Activated naive CD4-positive, alpha-beta T cell treated with anti-CD3 and anti-CD28 coated beads, Interleukin-2, amount 50 U/mL, for 24 hours (primary cell): ENCODE measurements around the gene NFE2L3.
A peak's percentile ranks its signal among the peaks of the same experiment; 100 is the strongest.
"Not testable (repeated sequence)": the region's sequence is repeated elsewhere in the genome, so short reads cannot be mapped to it uniquely, and the experiment has no call there.

Experiments used
- H3K27ac Mint-ChIP-seq: one replicate; pipeline ENCODE4 v1.8.0; 2021; ENCODE audit warnings: mild to moderate bottlenecking, mixed read lengths
- H3K27me3 Mint-ChIP-seq: one replicate; pipeline ENCODE4 v1.8.0; 2021; ENCODE audit warnings: mixed read lengths
- H3K36me3 Mint-ChIP-seq: one replicate; pipeline ENCODE4 v1.8.0; 2021; ENCODE audit warnings: mixed read lengths
- H3K4me1 Mint-ChIP-seq: one replicate; pipeline ENCODE4 v1.8.0; 2021; ENCODE audit warnings: mixed read lengths
- H3K4me3 Mint-ChIP-seq: one replicate; pipeline ENCODE4 v1.8.0; 2021; ENCODE audit warnings: mild to moderate bottlenecking, mixed read lengths
- H3K9me3 Mint-ChIP-seq: one replicate; pipeline ENCODE4 v1.8.0; 2021; ENCODE audit warnings: mixed read lengths

Gene NFE2L3

DNA sequence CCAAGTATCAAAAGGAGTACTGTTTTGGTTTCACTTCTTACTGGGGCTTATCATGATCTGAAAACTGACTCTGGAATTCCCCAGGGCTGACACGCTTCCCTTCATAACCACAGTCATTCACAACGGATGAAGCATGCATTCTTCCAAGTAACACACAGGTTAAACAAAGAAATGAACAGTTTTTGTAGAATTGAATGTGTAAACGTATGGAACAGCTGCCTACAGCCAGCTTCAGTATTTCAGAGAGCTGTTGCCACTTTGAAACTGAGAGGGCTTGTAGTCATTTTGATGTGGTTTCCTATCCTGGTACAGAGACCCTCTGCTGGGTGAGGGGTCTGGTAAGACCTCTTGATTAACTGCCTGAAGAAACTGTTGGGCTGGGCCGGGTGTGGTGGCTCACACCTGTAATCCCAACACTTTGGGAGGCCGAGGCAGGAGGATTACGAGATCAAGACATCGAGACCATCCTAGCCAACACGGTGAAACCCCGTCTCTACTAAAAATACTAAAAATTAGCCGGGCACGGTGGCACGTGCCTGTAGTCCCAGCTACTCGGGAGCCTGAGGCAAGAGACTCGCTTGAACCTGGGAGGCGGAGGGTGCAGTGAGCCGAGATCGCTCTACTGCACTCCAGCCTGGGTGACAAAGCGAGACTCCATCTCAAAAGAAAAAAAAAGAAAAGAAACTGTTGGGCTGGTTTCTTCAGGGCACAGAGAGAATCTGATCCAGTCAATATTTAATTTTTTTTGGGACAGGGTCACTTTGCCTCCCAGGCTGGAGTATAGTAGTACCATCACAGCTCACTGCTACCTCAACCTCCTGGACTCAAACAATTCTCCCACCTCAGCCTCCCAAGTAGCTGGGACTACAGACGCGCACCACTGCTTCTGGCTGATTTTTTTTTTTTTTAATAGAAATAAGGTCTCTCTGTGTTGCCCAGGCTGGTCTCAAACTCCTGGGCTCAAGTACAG, 4.7 kb downstream of the NFE2L3 start:
- no peaks in the 10 kb centered on the region for H3K9me3 Mint-ChIP-seq
- H3K4me3 Mint-ChIP-seq = peak overlapping the region; percentile 76
- peaks cover 74% of the 10 kb centered on the region for H3K4me1 Mint-ChIP-seq
- H3K27ac Mint-ChIP-seq = peak overlapping the region; percentile 90
- peaks cover 5% of the 10 kb centered on the region for H3K36me3 Mint-ChIP-seq
- H3K27me3 Mint-ChIP-seq = no peaks in the 10 kb centered on the region

DNA sequence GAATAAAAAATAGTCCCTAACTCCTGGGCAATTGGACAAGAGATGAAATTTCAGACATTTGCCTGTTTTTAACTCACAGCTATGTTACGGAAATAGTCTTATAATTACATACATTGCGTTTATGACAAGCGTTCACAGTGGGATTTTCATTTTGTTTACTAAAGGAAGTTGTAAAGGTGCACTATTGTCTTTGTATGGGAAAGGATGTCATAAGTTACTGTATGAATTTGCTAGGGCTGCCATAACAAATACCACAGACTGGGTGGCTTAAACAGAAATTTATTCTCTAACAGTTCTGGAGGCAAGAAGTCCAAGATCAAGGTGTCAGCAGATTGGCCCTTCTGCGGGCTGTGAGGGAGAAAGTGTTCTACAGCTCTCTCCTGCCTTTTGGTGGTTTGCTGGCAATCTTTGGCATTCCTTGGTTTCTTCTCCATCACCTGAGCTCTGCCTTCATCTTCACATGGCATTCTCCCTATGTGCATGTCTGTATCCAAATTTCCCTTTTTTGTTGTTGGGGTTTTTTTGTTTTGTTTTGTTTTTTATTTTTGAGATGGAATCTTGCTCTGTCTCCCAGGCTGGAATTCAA, 5.6 kb downstream of the NFE2L3 start:
- no peaks in the 10 kb centered on the region for H3K27me3 Mint-ChIP-seq
- no peaks in the 10 kb centered on the region for H3K9me3 Mint-ChIP-seq
- H3K4me1 Mint-ChIP-seq = peaks cover 79% of the 10 kb centered on the region
- peak overlapping the region; percentile 76 for H3K4me3 Mint-ChIP-seq
- H3K36me3 Mint-ChIP-seq = peaks cover 5% of the 10 kb centered on the region
- peak overlapping the region; percentile 72 for H3K27ac Mint-ChIP-seq

DNA sequence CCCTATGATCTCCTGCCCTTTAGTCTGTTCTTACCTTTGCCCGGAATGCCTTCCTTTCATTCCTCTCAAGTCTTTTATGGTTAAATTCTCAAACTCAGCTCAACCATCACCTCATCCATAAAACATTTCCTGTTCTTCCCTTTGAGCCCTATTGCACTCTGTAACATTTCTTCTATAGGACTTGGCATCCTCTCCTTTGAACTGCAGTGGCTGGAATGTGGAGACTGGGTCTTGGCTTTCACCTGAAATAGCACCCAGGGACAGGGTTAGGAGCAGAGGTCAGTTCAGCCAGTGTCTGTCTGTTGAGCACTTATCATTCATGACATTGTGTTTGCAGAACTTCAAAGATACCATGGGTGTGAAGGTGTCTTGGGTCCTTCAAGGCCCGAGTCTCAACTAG, 7.2 kb downstream of the NFE2L3 start:
- Mint-ChIP-seq H3K4me3 (peak overlapping the region; percentile 8), H3K4me1 (peaks cover 73% of the 10 kb centered on the region), H3K27ac (peak overlapping the region; percentile 60), H3K27me3 (no peaks in the 10 kb centered on the region), H3K36me3 (peaks cover 5% of the 10 kb centered on the region), H3K9me3 (no peaks in the 10 kb centered on the region)

DNA sequence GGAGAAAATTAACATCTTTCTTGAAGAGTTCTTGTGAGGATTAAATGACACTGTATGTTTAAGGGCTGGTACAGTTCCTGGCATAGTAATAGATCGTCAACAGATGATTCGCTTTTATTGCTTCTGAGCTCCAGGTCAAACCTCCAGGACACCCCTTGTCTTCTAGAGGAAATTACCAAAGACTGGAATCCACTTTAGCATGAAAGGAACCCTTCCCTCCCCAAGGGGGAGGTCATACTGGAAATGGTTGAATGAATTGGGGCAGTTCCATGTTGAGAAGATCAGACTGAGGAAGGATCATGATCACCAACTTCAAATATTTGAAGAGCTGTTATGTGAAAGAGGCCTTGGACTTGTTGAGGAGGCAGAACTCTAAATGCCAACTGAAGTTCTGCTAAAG, 8.9 kb downstream of the NFE2L3 start:
- Mint-ChIP-seq H3K27ac (no peak overlapping the region), H3K27me3 (no peaks in the 10 kb centered on the region), H3K4me1 (peaks cover 56% of the 10 kb centered on the region), H3K36me3 (peaks cover 7% of the 10 kb centered on the region), H3K4me3 (no peak overlapping the region), H3K9me3 (no peaks in the 10 kb centered on the region)

DNA sequence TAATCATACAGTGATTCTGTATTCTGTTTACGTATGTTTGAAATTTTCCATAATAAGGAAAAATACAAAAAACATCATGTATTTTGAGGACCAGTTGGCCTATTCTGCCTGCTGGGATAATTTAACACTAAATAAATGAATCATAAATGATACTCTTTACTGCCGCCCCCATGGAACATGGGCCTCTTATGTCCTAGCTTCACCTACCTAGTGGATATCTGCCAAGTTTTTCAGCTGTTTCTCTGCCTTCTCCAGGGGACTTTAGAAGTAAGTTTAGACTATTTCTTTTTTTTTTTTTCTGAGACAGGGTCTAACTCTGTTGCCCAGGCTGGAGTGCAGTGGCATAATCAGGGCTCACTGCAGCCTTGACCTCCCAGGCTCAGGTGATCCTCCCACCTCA, 10.4 kb downstream of the NFE2L3 start:
- peaks cover 7% of the 10 kb centered on the region for H3K36me3 Mint-ChIP-seq
- no peaks in the 10 kb centered on the region for H3K9me3 Mint-ChIP-seq
- peaks cover 53% of the 10 kb centered on the region for H3K4me1 Mint-ChIP-seq
- no peak overlapping the region for H3K4me3 Mint-ChIP-seq
- H3K27me3 Mint-ChIP-seq = no peaks in the 10 kb centered on the region
- H3K27ac Mint-ChIP-seq = no peak overlapping the region

DNA sequence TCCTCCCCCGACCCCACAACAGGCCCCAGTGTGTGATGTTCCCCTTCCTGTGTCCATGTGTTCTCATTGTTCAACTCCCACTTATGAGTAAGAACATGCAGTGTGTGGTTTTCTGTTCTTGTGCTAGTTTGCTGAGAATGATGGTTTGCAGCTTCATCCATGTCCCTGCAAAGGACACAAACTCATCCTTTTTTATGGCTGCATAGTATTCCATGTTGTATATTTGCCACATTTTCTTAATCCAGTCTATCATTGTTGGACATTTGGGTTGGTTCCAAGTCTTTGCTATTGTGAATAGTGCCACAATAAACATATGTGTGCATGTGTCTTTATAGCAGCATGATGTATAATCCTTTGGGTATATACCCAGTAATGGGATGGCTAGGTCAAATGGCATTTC, 11.8 kb downstream of the NFE2L3 start:
- H3K4me3 Mint-ChIP-seq, H3K36me3 Mint-ChIP-seq, H3K9me3 Mint-ChIP-seq: not testable (repeated sequence)

DNA sequence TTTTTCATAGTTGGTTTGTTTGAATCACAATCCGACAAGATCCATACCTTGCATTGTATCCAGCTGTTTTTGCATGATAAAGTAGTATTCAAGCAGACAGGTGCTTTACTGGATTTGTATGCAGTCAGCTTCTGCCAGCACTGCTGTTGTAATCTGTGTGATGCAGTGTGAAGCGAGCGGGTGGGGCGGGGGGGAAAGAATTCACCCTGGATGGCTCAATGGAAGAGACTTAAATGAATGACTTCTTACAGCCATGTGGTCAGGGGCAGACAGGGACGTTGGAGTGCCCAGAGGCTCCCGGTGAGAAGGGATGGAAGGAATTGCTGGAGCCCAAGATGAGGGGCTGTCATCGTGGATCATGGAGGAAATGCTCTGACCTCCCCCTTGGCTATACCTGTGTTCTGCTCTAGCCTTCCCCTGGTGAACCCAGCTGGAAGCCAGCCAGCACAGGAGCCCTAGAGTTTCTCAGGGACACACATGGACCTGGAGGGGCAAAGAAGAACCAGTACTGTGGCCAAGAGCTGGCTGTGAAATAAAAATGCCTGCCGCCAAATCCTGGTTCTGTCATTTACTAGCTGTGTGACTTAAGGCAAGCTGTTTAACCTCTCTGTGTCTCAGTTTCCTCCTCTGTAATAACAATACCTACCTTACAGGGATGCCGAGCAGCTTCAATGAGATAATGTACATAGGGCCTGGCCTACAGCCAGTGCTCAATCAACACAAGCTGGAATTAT, 14.1 kb downstream of the NFE2L3 start:
- Mint-ChIP-seq H3K36me3 (peaks cover 8% of the 10 kb centered on the region), H3K9me3 (no peaks in the 10 kb centered on the region), H3K27me3 (no peaks in the 10 kb centered on the region), H3K4me1 (peaks cover 27% of the 10 kb centered on the region), H3K4me3 (no peak overlapping the region), H3K27ac (no peak overlapping the region)

More for the DNA sequence above, 11.8 kb downstream of the NFE2L3 start:
- not testable (repeated sequence) for H3K27ac Mint-ChIP-seq, H3K27me3 Mint-ChIP-seq
- H3K4me1 Mint-ChIP-seq = peaks cover 42% of the 10 kb centered on the region

DNA sequence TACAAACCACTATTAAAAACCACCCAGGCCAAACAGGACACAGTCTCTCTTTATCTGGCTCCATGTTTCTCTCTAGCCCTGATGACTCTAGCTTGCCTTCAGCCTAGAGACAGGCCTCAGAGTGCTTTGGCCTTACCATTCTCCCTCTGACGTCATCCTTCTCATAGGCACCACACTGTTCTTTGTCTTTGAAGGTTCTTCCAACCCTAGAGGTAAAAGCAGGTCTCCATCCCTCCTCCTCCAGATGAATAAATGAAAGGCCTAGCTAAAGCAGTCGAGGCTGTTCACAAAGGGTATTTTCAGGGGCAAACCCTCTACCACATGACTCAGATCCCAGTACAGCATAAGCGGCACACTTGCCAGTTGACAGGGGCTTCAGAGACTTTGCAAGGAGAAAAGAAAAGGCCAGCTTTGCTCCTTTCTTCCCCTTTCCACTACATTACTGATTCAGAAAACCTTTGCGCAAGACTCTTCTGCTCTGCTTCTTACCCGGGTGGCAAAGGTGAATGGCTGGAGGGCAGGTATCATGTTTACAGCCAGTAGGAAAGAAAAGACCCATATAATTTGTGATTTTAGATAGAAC, 14.8 kb downstream of the NFE2L3 start:
- Mint-ChIP-seq H3K27ac (peak overlapping the region; percentile 85), H3K27me3 (no peaks in the 10 kb centered on the region), H3K36me3 (peaks cover 11% of the 10 kb centered on the region), H3K9me3 (no peaks in the 10 kb centered on the region), H3K4me3 (peak overlapping the region; percentile 21), H3K4me1 (peaks cover 27% of the 10 kb centered on the region)

DNA sequence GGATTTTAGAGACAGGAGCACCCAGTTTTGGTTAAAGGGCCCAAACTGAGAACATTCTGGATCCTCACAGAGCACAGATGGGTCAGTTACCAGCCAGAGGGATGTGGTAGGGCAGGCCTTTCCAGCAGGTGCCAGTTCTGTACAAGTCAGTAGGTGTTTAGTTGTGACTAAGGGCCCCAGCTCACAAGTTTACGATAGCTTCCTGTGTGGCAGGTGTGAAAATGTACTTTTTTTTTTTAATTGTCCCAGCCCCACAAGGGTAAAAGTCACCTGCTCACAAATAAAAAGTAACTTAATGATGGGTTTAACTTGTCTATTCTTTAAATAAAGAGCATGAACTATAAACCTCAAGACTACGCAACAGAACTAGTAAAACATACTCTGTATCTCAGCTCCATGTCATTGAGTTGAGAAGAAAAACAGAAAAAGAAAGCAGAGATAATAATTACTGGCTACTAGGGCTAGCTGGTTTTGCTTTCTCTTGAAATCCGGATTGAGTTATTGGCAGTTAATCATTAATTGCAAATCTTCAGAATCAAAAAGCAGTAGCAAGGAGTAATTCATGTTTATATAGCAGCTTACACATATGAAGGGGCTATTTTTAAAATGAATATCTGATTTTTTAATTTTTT, 15.4 kb downstream of the NFE2L3 start:
- Mint-ChIP-seq H3K36me3 (peaks cover 12% of the 10 kb centered on the region), H3K27me3 (no peaks in the 10 kb centered on the region)

DNA sequence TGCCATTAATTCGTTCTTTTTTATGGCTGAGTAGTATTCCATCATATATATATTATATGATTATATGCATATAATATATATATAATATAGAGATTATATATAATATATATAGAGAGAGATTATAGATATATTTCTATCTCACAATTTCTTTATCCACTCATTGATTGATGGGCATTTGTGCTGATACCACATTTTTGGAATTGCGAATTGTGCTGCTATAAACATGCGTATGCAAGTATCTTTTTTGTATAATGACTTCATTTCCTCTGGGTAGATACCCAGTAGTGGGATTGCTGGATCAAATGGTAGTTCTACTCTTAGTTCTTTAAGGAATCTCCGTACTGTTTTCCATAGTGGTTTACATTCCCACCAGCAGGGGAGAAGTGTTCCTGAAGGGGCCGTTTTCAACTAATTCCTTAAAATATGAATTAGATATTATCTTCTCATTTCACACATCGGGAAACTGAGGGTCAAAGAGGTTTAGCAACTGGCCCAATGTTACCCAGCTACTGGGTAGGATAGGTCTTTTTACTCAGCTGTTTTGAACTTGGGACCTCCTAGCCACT, 16.5 kb downstream of the NFE2L3 start:
- no peaks in the 10 kb centered on the region for H3K27me3 Mint-ChIP-seq
- H3K27ac Mint-ChIP-seq = no peak overlapping the region
- peaks cover 16% of the 10 kb centered on the region for H3K36me3 Mint-ChIP-seq
- H3K9me3 Mint-ChIP-seq = no peaks in the 10 kb centered on the region
- H3K4me1 Mint-ChIP-seq = peaks cover 13% of the 10 kb centered on the region
- H3K4me3 Mint-ChIP-seq = no peak overlapping the region

More for the DNA sequence above, 15.4 kb downstream of the NFE2L3 start:
- H3K4me1 Mint-ChIP-seq = peaks cover 22% of the 10 kb centered on the region
- H3K4me3 Mint-ChIP-seq = peak overlapping the region; percentile 21
- peak overlapping the region; percentile 85 for H3K27ac Mint-ChIP-seq
- H3K9me3 Mint-ChIP-seq = no peaks in the 10 kb centered on the region

DNA sequence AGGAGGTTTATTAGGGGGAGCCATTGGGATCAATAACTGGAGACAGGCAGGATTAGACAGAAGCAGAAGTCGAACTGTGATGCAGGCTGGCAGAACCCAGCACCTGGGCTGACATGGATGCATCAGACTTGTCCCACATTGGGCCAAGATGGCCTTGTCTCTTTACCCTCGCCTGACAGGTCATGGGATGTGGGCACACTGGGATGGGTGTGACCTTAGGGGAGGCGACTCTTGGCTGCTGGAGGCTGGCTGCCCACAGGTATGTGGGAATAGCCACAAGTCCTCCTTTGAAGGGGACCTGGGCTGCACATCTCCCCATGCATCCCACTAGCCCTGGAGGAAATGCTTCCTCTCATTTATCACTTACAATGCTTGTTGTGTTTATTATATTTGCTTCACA, 17.3 kb downstream of the NFE2L3 start:
- Mint-ChIP-seq H3K27ac (no peak overlapping the region), H3K9me3 (no peaks in the 10 kb centered on the region), H3K4me1 (peaks cover 20% of the 10 kb centered on the region), H3K27me3 (no peaks in the 10 kb centered on the region), H3K4me3 (no peak overlapping the region), H3K36me3 (peaks cover 19% of the 10 kb centered on the region)

DNA sequence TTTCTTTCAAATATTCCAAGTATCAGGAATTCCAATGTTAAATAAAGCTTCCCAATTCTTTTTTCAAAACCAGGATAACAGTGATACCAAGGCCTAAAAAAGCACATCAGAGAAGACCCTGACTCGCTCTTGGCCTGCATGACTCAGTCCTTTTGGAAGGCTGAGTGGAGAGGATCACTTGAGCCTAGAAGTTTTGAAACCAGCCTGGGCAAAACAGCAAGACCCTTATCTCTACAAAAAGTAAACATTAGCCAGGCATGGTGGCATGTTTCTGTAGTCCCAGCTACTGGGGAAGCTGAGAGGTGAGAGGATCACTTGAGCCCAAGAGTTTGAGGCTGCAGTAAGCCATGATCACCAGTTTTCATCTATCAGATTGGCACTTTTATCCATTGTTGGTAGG, 18.7 kb downstream of the NFE2L3 start:
- H3K4me3 Mint-ChIP-seq = no peak overlapping the region
- no peak overlapping the region for H3K27ac Mint-ChIP-seq
- H3K27me3 Mint-ChIP-seq = no peaks in the 10 kb centered on the region
- peaks cover 21% of the 10 kb centered on the region for H3K4me1 Mint-ChIP-seq
- H3K9me3 Mint-ChIP-seq = no peaks in the 10 kb centered on the region
- H3K36me3 Mint-ChIP-seq = peaks cover 18% of the 10 kb centered on the region

DNA sequence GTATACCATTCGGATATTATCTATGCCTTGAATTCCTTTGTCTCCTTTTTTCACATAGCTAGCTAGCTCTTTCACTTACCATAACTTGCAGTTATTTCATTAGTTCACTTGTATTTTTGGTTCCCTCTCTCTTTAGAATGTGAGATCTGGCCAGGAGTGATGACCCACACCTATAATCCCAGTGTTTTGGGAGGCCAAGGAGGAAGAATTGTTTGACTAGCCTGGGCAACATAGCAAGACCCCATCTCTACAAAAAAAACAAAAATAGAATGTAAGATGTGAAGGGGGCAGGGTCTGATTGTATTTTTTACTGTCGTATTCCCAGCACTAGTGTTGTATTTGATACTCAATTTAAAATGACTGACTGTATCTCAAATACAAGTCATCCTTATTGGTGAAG, 19.6 kb downstream of the NFE2L3 start:
- Mint-ChIP-seq H3K27ac (no peak overlapping the region), H3K4me3 (no peak overlapping the region), H3K9me3 (no peaks in the 10 kb centered on the region), H3K27me3 (no peaks in the 10 kb centered on the region), H3K36me3 (peaks cover 18% of the 10 kb centered on the region), H3K4me1 (peaks cover 19% of the 10 kb centered on the region)

DNA sequence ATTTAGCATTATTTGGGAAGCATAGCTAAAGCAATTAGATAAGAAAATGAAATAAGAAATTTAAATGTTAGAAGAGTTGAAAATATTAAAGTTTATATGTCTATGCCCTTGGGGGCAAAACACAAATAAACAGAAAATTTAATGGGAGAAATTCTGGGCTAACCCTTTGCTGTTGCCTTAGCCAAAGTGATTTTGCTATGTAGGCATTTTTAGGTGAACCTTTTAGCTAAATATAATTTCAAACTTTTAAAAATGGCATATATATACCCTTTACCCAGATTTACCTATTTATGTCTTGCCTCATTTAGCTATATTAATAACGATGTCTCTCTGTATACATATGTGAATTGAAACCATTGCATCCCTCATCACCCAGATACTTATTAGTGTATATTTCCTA, 20.1 kb downstream of the NFE2L3 start:
- Mint-ChIP-seq H3K36me3 (peaks cover 18% of the 10 kb centered on the region), H3K9me3 (no peaks in the 10 kb centered on the region), H3K27ac (no peak overlapping the region), H3K27me3 (no peaks in the 10 kb centered on the region), H3K4me1 (peaks cover 15% of the 10 kb centered on the region), H3K4me3 (no peak overlapping the region)

DNA sequence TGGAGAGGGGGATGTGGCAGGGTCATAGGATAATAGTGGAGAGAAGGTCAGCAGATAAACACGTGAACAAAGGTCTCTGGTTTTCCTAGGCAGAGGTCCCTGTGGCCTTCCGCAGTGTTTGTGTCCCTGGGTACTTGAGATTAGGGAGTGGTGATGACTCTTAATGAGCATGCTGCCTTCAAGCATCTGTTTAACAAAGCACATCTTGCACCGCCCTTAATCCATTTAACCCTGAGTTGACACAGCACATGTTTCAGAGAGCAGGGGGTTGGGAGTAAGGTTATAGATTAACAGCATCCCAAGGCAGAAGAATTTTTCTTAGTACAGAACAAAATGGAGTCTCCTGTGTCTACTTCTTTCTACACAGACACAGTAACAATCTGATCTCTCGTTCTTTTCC, 23.9 kb downstream of the NFE2L3 start:
- not testable (repeated sequence) for H3K27ac Mint-ChIP-seq, H3K9me3 Mint-ChIP-seq, H3K27me3 Mint-ChIP-seq, H3K4me3 Mint-ChIP-seq
- Mint-ChIP-seq H3K36me3 (peaks cover 14% of the 10 kb centered on the region), H3K4me1 (peaks cover 36% of the 10 kb centered on the region)
